GM10847 (cell line): Measurements from ENCODE around the gene CNTN4.

ENCODE experiments used
- POLR2A ChIP-seq: IDR thresholded peaks from 2 replicates; pipeline ENCODE4 v1.6.1; 2011; ENCODE audit not compliant: insufficient read length; ENCODE audit errors: extremely low read depth

Gene CNTN4

GRCh38 chr3:3005146-3005744 lies 906.6 kb downstream of the CNTN4 start:
- no peak for TF ChIP-seq POLR2A

GRCh38 chr3:3013317-3014052 lies 914.8 kb downstream of the CNTN4 start:
- TF ChIP-seq POLR2A = no peak

GRCh38 chr3:3015185-3016089 lies 916.8 kb downstream of the CNTN4 start:
- no peak for TF ChIP-seq POLR2A

- no peak for TF ChIP-seq POLR2A
Measured at GRCh38 chr3:3016226-3016625, 917.6 kb downstream of the CNTN4 start.

GRCh38 chr3:3020209-3020608 lies 921.5 kb downstream of the CNTN4 start:
- TF ChIP-seq POLR2A = no peak

GRCh38 chr3:3023111-3023745 lies 924.6 kb downstream of the CNTN4 start:
- no peak for TF ChIP-seq POLR2A

GRCh38 chr3:3027976-3028567 lies 929.4 kb downstream of the CNTN4 start:
- TF ChIP-seq POLR2A = no peak

GRCh38 chr3:3031326-3031725 lies 932.7 kb downstream of the CNTN4 start:
- TF ChIP-seq POLR2A = no peak

- no peak for TF ChIP-seq POLR2A
Measured at GRCh38 chr3:3037156-3037555, 938.5 kb downstream of the CNTN4 start.

- no peak for TF ChIP-seq POLR2A
Measured at GRCh38 chr3:3038201-3038991, 939.7 kb downstream of the CNTN4 start.

GRCh38 chr3:3053974-3054373 lies 955.3 kb downstream of the CNTN4 start:
- no peak for TF ChIP-seq POLR2A

- TF ChIP-seq POLR2A = no peak
Measured at GRCh38 chr3:3059645-3060044, 961.0 kb downstream of the CNTN4 start.

- TF ChIP-seq POLR2A = no peak
Measured at GRCh38 chr3:3064297-3064696, 965.6 kb downstream of the CNTN4 start.

GRCh38 chr3:3065876-3066275 lies 967.2 kb downstream of the CNTN4 start:
- TF ChIP-seq POLR2A = no peak
